Spleen (tissue), 7 donors: Measurements from ENCODE around the gene ZNF362.

Source experiments
- CTCF ChIP-seq, 11 experiments: fragments of 200-600 bp in 7 of 11; fragments of 450-650 bp in 4 of 11; sonication (generic) in 4 of 11; IDR thresholded peaks in 8 of 11; conservative IDR thresholded peaks in 3 of 11; 1 replicate in 7 of 11; 2 replicates in 4 of 11; pipeline versions ENCODE4 v1.4.0 to v1.8.0; 2016 to 2021; ENCODE audit warnings: antibody characterized with exemption in 11 of 11, inconsistent platforms in 4 of 11, mild to moderate bottlenecking in 1 of 11
- POLR2A ChIP-seq, 3 donors: fragments of 450-650 bp; IDR thresholded peaks; one replicate each; pipeline ENCODE4 v1.5.1; 2017; ENCODE audit warnings: antibody characterized with exemption in 3 of 3, mild to moderate bottlenecking in 1 of 3
- donor health status: DM: no; HTN: no; CAD: no; lungs with moderate emphysema.
- donor health status: DM: no; HTN: no; CAD: no.
- donor health status: DM: no; HTN: no; CAD: no.

GRCh38 chr1:33321178-33321577 lies 64.9 kb downstream of the ZNF362 start:
- TF ChIP-seq CTCF (IDR thresholded peaks at IDR 0.05 in 8 of 11, conservative IDR thresholded peaks at IDR 0.05 in 3 of 11), result no peak
- no peak for TF ChIP-seq POLR2A (IDR thresholded peaks at IDR 0.05)
